HG03558 (cell line): Measurements from ENCODE around the gene ATP6V1G2.
"Not testable (repeated sequence)": the region's sequence is repeated elsewhere in the genome, so short reads cannot be mapped to it uniquely, and the experiment has no call there.

Experiments
- ATAC-seq: cut with Tn5 transposase; IDR thresholded peaks from one replicate; pipeline ENCODE4 v1.9.1; 2021; ENCODE audit warnings: moderate number of reproducible peaks; ENCODE audit not compliant: unreplicated experiment; ENCODE audit errors: extremely low read depth

The ATP6V1G2 gene

DNA sequence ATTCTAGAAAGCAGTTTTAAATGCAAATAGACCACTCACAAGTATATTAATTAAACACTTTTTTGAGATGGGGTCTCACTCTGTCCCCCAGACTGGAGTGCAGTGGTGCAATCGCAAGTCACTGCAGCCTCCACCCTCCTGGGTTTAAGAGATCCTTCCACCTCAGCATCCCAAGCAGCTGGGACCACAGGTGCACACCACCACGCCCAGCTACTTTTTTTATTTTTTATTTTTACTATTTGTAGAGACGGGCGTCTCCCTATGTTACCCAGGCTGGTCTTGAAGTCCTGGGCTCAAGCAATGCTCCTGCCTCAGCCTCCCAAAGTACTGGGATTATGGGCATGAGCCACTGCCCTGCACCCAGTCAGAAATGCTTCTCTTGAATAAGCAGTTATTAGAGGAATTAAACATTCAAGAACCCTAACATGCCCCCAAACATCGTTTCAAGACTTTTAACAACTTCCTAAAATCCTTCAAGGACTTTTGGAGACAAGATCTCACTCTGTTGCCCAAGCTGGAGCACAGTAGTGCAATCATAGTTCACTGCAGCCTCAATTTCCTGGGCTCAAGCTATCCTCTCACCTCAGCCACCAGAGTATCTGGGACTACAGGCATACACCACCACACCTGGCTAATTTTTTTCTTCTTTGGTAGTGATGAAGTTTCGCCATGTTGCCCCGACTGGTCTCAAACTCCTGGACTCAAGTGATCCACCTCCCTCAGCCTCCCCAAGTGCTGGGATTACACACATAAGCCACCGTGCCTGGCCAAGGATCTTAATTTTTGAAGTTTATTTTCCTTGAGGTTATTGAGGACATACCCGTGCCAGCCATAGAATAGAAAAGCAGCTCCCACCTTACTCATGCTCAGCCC, 14.4 kb downstream of the ATP6V1G2 start:
- no peak for ATAC-seq

DNA sequence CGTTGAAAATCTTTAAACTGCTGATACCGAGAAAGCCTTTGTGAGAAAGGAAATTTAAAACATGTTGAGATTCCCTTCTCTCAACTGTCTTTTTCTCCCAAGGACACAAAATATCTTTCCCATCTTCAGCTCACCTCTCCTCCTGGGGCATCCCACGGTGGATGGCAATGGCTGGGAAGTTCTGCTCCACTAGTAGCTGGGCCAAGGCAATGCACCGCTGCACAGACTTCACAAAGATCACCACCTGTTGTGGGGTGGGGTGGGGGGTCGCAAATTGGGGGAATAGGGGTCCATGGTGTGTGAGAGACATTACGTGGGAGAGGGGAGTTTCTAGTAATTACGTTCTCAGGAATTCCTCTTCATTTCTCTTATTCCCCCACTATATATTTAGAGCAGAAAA, 15.2 kb downstream of the ATP6V1G2 start:
- no peak for ATAC-seq

DNA sequence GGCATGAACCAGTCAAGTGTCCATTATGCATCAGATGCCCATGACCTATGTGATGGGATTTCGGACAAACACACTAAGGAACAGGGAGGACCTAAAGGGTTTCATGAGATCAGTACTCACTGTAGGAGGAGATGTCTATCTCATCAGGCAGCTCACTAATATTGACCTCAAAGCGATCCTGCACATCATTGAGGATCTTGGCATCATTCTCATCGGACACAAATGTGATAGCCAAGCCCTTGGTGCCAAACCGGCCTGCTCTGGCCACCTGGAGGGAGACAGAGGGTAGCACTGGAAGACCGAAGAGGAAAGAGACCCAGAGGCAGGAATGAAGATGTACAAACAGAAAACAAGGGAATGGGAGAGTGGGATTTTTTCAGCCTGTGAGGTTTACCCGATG, 15.7 kb downstream of the ATP6V1G2 start:
- no peak for ATAC-seq

DNA sequence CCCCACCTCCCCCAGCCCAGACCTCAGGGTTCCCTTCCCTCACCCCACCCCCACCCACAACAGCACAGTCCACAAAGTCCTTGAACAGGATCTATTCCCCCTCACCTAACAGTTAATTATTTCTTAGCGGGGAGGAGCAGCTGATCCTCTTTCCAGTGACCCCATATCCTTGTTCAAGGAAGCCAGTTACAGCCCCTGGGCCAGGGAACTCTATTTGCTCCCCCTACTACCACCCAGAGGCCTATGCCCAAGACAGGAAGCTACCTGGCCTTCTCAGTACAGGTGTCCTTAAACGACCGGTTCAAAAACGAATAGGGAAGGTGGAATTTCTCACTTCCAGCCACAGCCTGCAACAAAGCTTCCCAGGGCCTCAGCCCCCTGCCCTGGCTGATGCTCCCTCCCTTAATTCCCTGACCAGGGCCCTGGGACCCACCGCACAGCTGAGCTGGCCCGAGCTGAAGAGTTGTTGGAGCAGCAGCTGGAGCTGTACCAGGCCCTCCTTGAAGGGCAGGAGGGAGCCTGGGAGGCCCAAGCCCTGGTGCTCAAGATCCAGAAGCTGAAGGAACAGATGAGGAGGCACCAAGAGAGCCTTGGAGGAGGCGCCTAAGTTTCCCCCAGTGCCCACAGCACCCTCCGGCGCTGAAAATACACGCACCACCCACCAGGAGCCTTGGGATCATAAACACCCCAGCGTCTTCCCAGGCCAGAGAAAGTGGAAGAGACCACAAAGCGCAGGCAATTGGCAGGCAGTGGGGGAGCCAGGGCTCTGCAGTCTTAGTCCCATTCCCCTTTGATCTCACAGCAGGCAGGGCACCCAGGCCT, 16.9 kb downstream of the ATP6V1G2 start:
- no peak for ATAC-seq

DNA sequence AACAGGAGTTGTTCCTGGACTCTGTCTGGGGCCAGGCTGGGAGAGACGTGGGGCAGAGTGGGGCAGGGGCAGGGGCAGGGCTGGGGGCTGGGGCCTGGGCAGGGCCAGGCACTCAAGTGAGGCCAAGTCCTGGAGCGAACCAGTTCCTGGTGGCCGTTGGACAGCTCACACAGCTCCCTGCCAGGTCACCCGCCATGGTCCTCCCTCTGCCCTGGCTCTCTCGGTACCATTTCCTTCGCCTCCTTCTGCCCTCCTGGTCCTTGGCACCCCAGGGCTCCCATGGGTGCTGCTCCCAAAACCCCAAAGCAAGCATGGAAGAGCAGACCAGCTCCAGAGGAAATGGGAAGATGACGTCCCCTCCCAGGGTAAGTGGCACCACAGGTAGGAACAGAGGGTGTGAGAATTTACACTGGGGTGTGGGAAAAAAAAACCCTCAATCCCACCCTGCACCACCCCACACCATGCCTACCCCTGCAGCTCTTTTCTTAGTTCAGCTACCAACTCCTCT, 17.5 kb downstream of the ATP6V1G2 start, which contains the start of gene MCCD1:
Gene MCCD1, plus strand, starts transcription at position 142 of the 508 bp plus-strand sequence. Its CDS starts 53 bp downstream, at position 195.
- ATAC-seq: no peak

DNA sequence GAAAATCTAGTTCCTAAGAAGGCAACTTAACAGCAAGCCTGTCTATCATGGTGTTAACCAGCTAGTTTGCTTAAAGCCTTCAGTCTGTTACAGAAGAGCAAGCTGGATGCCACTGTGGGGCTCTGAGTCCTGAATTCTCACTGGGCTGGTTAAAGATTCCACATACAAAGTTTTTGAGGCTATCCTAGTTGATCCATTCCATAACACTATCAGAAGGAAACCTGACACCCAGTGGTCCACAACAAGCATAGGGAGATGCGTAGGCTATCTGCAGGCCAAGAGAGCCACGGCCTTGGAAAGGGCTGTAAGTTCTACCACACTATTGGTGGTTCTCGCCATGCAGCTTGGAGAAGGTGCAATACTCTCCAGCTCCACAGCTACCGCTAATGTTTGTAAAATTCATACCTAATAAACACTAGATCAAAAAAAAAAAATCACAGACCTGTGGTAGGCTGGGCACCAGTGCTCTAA, 18.1 kb downstream of the ATP6V1G2 start:
- ATAC-seq: no peak

DNA sequence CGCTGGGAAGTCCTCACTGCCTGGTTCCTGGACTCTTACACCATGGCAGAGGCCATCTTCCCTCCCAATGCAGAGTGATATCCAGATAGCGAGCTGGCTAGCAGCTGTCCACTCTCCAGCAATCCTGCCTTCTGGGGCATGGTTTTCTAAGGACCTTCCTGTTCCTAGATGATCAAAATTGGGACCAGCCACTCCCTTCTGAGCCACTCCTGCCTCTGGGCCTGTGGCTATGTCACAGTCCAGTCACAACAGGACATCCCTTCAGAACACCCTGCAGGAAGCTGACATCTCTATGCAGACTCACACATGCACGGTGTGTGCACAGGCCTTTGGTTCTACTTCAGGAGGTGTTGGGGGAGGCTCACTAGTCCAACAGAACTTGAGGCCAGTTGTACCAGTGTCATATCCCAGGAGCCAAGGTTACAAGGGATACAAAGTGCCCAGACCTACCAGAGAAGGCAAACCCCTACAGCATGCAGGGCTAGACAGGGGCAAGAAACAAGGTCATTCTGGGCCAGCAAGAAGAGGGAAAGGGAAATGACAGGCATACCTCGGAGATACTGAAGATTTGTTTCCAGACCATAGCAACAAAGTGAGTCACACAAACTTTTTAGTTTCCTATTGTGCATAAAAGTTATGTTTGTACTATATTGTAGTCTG, 20.3 kb downstream of the ATP6V1G2 start:
- ATAC-seq: no peak

DNA sequence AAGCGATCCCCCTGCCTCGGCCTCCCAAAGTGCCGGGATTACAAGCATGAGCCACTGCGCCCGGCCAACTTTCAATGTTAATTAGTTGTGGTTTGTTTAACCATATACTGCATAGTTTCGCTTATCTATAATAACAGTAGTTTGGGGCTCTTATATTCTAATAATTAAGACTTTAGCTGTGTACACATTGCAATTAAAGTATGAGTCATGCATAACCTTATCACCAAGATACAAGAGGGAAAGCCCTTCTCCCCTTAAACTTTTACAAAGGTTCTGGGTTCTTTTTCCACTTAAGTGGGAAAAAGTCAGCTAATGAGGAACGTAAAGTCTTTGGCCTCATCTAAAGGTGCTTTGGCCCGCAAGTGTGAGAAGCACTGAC, 20.9 kb downstream of the ATP6V1G2 start:
- no peak for ATAC-seq

DNA sequence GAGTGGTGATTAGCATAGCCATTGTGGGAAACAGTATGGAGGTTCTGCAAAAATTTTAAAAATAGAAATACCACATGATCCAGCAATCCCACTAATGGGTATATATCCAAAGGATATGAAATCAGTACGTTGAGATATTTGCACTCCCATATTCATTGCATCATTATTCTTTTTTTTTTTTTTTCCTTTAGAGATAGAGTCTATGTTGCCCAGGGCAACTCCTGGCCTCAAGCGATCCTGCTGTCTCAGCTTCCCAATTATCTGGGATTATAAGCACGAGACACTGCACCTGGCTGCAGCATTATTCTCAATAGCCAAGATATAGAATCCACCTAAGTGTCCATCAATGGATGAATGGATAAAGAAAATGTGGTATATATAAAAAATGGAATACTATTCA, 24.6 kb downstream of the ATP6V1G2 start:
- ATAC-seq: no peak

DNA sequence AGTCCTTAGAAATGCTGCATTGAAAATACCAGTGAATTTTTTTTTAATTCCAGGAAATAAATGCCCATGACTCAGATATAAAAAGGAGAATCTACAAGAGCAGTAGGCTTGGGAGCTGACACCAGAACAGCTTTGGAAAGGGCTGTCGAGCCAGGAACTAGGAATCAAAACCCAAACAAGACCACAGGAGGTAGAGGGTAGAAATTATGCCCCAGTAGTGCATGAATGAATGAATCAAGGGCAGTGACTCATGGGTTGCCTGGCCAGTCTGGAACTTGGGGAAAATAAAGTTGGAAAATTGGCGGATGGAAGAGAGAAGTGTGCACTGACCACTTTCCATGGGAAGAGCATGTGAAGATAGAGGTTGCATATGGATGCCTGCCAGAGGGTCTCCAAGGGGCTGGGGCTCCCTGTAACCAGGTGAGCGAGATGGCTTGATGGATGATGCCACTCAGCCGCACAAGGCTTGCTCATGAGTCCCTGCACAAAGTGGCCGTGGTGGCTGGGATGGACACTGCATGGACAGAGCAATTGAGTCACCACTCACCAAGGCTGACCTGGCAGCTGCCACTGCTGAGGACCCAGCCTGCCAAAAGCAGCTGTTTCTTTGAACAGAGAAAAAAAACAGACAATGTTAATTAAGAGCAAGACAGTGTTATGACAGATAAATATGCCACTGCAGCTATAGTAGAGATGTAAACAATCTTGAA, 32.8 kb downstream of the ATP6V1G2 start:
- ATAC-seq: no peak

DNA sequence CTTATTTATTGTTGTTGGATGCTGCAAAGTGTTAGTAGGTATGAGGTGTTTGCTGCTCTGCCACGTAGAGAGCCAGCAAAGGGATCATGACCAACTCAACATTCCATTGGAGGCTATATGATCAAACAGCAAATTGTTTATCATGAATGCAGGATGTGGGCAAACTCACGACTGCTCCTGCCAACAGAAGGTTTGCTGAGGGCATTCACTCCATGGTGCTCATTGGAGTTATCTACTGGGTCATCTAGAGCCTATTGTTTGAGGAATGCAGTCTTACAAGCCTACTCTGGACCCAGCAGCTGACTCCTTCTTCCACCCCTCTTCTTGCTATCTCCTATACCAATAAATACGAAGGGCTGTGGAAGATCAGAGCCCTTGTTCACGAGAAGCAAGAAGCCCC, 36.4 kb downstream of the ATP6V1G2 start:
- no peak for ATAC-seq

DNA sequence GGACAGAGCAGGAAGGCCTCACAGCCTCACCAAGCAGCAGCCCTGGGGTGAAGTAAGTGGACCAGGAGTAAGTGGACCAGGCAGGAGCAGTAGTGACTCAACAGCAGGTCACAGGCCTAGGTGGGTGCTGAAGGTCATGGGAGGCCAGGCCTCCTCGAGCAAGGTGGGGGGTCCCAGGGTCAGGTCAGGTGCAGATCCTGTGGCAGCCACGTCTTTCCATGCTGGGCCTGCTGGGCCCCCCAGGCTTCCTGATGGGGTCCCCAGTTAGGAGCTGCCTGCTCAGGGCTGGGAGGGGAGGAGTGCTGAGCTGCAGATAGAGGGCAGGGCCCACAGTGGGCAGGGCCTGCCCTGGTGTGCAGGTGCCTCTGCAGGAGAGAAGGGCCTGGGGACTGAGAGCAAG, 37.4 kb downstream of the ATP6V1G2 start:
- not testable (repeated sequence) for ATAC-seq

DNA sequence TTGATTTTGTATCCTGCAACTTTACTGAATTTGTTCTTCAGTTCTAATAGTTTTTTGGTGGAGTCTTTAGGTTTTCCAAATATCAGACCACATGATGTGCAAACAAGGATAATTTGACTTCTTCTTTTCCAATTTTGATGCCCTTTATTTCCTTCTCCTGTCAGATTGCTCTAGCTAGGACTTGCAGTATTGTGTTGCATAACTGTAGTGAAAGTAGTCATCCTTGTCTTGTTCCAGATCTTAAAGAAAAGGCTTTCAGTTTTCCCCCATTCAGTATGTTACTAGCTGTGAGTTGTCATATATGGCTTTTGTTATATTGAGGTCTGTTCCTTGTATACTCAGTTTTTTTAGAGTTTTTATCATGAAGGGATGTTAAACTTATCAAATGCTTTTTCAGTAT, 43.8 kb downstream of the ATP6V1G2 start:
- ATAC-seq: no peak

DNA sequence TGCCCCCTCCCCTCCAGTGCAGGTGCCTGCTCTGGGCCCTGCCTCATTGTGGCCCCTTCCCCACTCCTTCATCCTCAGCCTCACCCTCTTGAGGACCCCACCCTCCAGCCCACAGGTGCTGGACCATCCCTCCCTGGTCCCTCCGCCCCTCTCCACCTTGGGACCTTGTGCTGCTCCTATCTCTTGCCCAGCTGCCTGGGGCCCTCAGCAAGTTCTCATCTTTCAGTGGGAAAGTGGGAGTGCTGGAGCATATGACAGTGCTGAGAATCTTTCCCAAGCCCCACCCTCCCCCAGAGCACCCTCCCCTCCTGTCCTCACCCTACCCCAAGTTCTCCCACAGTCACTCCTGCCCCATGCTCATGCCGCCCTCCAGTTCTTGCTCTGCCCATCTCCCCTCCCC, 46.8 kb downstream of the ATP6V1G2 start:
- ATAC-seq: not testable (repeated sequence)

DNA sequence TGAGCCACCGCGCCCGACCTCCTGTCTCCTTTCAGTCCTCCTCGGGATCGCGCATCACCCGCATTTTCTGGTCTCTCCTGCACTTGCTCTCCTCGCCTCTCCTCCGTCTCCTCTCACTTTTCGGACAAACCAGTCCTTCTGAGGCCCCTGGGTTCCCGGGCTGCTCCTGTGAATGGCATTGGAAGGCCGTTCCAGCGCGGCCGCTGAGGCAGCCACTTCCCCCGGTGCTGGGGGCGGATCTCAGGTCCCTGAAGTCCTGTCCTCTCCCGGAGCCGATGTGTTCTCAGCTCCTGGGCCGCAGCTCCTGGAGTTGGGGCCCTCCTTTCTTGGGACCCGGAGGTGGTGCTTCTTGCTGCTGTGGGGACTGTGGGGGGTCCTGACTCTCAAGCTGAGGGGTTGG, 47.7 kb downstream of the ATP6V1G2 start:
- no peak for ATAC-seq

DNA sequence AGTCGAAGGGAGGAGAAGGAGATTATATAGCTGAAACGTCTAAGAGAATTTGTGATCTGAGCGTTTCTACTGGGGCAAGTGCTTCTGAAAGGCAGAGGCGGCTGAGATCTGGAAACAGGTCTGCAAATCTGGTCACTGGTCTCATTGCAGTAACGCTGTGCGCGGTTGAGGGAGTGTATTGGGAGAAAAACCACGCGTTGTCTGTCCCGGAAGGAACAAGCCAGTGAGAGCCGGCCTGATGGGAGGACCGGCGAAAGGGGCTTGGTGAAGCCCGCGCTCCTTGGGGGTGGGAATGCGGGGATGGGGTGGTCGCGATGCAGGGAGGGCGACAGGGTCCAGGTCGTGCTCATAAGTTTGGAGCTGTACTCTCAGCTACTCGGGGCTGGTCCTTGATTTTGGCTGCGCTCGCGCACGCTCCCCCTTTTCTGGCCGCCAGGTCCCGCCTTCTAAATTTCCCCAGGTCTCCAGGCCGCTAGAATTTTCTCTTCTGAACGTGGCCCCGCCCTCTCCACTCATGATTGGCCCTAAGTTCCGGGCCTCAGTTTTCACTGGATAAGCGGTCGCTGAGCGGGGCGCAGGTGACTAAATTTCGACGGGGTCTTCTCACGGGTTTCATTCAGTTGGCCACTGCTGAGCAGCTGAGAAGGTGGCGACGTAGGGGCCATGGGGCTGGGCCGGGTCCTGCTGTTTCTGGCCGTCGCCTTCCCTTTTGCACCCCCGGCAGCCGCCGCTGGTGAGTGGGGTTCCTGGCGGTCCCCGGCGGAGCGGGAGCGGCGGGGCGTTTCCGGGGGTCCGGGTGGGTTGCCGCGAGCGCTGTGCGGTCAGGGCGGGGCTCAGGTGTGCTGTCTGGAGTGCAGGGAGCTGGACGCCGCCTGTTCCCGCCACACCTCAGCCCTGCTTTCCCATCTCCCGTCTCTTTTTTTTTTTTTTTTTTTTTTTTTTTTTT, 48.6 kb downstream of the ATP6V1G2 start, which contains the start of gene MICB:
Gene MICB, plus strand, starts transcription at position 615 of the 946 bp plus-strand sequence. Its CDS starts 49 bp downstream, at position 664.
- ATAC-seq: no peak

DNA sequence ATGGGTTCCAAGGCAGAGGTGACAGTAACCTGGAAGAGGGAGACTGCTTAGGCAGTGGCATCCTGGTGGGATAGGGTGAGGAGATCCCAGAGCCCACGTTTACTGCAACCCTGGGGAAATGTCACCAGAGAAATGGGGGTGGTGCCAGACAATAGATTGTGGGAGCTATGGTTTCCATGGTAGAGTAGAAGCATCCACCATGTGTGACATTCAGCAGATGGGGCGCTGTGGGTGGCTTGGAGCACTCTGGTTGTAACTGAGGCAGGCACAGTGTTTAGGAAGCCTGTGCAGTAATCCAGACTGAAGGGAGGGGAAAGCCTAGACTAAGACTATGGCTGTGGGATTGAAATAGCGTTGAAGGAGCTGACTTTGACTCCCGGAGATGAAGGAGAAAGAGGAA, 49.6 kb downstream of the ATP6V1G2 start:
- ATAC-seq: not testable (repeated sequence)

DNA sequence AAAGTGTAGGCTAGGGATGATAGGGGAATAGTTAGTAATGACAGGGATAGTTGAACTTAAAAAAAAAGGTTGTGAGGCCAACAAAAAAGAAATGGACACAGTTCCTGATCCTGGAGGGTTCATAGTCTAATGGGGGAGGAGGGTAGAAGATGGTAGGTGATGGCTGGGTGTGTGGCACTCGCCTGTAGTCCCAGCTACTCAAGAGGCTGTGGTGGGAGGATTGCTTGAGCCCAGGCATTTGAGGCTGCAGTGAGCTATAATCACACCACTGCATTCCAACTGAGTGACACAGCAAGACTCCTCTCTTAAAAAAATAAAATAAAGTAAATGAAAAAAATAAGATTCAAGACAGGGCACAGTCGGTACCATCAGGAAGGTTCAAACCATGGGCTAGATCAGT, 50.8 kb downstream of the ATP6V1G2 start:
- ATAC-seq: no peak
